Measurements from ENCODE around the gene NPBWR2.

DNA sequence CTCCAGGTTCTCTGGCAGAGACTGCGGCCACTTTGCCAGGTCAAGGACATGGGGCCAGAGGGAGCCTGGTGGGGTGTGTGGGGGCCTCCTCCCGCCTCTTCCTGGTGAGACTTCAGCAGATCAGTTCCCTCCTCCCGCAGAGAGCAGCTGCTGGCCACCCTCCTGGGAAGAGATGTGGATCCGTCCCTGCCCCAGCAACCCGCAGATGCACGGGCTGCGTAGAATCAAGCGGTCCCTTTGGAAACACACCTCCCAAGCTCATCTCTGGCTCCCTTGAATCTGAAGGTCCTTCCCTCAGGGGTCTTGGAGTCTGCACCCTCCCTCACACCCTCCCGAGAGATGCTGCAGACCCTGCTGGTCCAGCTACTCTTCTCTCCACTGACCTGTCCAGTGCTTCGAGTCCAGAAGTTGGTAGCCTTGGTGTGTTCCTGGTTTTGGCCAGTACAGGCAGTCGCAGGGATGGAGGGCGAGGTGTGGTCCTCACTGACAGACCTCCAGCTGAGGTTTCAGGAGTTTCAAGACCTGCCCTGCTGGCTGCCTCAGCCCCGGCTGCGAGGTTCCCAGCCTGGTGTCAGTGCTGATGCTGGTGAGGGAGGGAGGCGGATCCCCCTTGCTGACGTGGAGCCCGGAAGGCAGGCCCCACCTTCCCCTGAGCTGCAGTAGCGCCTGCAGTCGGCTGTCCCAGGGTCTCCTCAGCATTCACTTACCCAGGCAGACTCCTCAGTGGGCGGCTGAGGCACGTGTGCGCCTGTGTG is at the start of gene NPBWR2:
- TF ChIP-seq CTCF (IDR thresholded peaks at IDR 0.05) = no peak
- no peak for TF ChIP-seq POLR2A (IDR thresholded peaks at IDR 0.05)
